AML-193 (cell line): ENCODE measurements around the gene SETD4.
"Not testable (repeated sequence)": the region's sequence is repeated elsewhere in the genome, so short reads cannot be mapped to it uniquely, and the experiment has no call there.

Experiments used
- DNase-seq, 2 experiments: peaks; one replicate each; lab custom pipeline; 2025; lab: John Stamatoyannopoulos, UW

SETD4 gene

DNA sequence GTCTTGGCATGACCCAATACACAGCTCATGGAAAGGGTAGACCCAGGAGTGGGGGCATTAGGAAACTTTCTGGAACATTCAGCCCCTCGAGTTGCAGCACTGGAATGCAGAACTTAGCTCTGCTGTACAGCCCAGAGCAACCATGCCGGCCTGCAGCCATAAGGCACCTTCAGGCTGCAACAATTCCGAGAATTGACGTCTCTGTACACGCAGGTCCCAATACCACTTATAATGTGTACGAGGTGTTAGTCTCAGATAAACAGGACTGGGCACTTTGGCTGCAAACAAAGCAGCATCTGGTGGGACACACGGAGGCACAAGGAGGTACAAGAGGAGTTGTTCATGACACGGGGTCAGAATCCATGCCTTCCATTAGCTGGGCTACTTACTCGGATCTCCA, 17.4 kb upstream of the SETD4 start:
- DNase-seq = no peak

DNA sequence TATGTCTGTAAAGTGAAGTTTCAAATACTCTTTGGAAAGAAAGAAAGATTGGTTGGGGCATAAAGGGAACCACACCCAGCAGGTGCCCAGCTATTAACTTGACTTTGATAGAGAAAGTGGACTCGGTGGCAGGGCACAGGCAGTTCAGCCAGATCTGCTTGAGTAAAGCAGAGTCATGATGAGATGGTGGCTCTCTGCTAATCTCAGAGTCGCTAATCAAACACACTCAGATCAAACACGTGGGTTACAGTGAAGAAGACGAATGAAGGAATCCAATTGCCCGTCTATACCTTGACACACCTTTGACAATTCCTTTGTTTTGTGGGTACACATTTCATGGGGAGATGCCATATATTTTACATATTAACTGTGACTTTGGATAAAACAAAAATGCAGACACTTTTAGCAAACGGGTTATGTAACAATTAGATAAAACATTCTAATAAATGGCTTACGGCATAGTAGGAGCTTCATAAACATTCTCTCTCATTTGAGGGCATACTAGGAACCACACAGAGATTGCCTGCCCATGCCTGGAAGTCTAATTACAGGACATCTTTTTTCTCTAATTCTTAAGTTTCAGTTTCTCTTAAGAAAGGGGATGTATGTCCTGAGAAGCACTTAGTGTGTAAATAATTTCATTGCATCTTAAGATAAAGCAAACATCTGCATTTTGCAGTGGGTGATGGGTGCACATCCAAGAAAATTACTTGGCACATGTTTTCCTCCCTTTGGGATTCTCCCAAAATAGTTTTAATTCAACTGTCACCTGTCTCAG, 16.7 kb upstream of the SETD4 start:
- DNase-seq = no peak

DNA sequence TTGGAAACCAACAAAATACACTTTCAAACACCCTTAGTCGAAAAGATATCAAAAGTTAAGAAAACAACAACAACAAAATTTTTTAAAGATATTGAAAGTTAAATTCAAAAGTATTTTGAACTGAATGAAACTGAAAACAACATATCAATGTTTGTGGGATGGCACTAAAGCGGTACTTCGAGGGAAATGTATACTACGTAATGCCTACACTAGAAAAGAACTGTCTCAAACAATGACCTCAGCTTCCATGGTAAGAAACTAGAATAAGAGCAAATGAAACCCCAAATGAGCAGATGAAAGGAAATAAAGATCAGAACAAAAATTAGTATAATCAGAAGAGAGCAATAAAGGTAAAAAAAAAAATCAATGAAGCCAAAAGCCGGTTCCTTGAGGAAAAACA, 15.6 kb upstream of the SETD4 start:
- DNase-seq = no peak

DNA sequence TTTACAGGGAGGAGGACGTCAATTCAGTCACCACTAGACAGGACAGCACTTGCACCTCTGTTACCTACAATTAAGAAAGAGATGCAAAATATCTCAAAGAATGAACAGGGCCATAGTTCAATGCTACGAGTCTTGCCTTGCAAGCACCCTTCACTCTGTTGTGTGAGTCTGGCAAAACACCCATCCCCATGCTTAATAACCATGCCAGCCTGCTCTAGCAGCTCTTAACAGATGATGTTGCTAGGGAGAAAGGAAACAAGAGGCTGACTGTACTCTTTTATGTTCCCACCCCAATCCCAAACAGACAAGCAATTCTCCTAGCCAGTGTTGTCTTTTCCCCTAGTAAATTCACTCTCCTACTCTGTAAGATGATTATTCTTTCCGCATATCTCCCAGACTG, 14.8 kb upstream of the SETD4 start:
- no peak for DNase-seq

DNA sequence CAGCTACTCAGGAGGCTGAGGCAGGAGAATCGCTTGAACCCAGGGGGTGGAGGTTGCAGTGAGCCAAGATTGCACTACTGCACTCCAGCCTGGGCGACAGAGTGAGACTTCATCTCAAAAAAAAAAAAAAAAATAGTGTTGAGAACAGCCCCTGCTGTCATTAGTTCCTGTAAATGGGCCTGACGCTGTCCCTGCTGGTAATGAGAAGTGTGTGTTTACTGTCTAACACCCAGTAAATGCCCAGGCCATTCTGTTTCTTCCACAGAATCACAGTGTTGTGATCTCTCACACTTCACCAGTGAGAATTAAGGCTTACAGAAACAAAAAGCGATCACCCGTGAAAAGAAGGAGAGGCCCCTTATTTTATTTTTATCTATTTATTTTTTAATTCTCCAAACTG, 13.6 kb upstream of the SETD4 start:
- not testable (repeated sequence) for DNase-seq

DNA sequence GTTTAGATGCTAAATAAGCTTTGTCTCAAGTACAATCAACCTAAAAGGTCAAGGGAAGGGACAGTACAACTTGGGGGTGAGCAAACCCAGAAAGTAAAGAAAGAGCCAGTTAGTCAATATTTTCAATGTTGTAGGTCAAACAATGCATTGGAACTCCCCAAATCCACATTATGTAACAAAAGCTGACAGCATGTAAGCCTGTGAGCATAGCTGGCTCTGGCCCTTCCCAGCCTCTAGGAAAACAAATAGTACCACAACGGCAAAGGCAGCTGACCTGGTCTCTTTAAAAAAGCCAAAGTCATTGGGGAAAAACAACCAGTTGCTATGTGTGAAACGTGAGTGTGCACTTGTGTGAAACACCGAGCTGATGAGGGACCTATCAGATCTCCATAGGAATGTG, 12.9 kb upstream of the SETD4 start:
- no peak for DNase-seq

DNA sequence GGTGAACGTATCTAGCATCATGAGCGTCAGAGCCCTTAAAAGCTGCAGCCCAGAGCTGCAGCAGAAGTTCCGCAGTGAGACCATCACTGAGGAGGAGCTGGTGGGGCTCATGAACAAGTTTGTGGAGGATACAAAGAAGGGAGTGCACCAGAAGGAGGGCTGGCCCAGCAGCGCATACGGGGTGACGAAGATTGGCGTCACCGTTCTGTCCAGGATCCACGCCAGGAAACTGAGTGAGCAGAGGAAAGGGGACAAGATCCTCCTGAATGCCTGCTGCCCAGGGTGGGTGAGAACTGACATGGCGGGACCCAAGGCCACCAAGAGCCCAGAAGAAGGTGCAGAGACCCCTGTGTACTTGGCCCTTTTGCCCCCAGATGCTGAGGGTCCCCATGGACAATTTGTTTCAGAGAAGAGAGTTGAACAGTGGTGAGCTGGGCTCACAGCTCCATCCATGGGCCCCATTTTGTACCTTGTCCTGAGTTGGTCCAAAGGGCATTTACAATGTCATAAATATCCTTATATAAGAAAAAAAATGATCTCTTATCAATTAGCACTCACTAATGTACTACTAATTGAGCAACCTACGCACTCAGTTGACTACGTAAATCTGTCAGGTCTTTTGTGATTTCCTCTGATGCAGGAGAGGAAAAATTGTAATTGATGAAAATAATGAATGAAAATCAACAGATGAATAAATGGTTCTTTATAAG, 12.3 kb upstream of the SETD4 start:
- DNase-seq = no peak

DNA sequence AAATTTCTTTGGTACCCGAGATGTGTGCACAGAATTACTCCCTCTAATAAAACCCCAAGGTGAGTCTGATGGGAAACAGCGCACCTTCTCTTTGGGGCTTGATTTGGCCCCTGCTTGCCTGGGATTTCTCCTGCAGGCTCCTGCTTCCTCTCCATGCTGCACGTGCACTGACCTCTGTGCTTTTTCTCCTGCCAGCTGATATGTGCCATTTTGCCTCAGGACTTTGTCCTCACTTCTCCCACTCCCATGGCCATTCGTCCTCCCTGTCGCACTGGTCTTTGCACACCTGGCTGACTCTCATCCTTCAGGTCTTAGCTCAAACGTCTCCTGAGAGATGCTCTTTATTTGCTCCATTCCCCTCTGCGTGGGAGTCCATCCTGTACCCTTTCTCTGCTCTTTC, 10.7 kb upstream of the SETD4 start:
- no peak for DNase-seq

DNA sequence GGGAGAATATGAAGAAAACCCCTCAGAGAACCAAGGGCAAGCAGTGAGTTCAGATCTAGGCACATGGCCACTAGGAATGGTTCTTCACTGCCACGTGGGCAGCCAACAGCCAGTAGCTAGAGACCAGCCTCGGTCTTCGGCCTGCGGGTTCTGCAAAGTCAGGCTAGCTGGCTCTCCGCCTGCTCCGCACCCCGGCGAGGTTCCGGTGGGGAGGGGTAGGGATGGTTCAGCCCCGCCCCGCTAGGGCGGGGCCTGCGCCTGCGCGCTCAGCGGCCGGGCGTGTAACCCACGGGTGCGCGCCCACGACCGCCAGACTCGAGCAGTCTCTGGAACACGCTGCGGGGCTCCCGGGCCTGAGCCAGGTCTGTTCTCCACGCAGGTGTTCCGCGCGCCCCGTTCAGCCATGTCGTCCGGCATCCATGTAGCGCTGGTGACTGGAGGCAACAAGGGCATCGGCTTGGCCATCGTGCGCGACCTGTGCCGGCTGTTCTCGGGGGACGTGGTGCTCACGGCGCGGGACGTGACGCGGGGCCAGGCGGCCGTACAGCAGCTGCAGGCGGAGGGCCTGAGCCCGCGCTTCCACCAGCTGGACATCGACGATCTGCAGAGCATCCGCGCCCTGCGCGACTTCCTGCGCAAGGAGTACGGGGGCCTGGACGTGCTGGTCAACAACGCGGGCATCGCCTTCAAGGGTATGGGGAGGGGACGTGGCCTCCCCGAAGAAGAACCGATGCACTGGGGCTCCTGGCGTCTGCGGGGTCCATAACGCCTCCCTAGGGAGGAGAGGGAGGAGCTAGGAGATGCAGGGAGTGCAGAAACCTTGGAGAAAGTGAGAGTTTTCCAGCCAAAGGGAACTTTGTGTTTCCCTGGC, 9.6 kb upstream of the SETD4 start, which contains the start of gene CBR1:
Gene CBR1, plus strand, starts transcription at position 312 of the 871 bp plus-strand sequence. Its CDS starts 92 bp downstream, at position 404.
- DNase-seq = peak; percentile 72 to 77

DNA sequence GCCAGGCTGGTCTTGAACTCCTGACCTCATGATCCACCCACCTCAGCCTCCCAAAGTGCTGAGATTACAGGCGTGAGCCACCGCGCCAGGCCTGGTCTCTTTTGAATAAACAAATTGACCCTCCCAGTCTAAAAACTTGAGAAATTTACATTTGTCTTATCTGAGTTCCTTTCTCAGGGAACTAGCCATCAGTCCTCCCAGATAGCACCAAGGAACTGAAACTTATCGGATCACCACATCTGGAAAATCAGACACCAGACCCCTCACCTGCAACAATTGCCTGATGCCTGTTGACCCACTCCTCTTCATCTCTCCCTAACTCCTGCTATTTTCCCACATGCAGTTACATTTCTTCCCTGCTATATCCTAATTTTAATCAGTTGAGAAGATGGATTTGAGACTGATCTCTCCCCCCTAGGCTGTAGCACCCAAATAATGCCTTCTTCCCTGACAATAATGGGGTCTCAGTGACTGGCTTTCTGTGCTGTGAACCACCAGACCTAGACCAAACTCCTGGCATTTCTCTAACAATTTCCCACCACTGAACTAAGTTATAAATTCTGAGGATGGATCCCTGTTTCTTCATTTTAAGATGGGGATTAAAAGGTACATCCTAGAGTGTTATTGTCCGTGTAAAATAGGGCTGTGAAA, 8.5 kb upstream of the SETD4 start:
- DNase-seq = no peak

DNA sequence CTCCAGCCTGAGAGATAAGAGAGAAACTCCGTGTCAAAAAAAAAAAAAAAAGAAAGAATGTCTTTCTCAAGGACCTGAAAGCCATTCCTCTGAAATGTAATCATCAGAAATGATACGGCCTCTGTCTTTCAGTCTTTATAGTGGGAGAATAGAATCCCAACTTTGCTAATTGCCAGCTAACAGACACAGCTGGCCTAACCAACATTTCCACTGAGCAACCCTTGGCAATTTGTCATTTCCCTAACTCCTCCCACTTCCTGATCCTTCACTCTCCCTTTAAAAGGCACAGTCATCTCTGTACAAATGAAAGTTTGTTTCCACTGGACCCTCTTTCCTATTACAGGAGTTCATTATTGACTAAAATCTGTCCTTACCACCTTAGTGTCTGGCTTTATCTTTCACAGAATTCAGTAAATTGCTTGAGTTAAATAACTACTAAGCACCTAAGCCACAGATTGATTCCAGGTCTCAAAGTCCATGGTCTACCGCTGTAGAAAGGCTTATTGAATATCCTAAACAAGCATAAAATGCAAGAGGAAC, 5.2 kb upstream of the SETD4 start:
- peak; percentile 18 to 28 for DNase-seq

DNA sequence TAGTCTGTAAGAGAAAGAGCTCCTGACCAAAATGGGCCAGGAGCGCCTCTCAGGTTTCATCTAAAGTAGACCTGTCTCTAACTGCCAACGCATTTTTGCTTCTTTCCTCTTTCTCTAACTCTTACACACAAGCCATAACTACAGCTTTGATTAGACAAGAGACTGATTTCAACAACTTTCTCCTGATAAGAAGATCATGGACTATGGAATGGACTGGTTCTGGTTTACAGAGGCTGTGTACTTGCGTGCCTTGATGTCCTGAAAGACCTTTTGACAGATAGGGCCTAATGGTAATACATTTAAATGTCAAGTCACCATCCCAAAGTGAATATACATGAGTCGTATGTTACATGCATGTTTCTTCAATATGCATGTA, 3.7 kb upstream of the SETD4 start:
- no peak for DNase-seq

DNA sequence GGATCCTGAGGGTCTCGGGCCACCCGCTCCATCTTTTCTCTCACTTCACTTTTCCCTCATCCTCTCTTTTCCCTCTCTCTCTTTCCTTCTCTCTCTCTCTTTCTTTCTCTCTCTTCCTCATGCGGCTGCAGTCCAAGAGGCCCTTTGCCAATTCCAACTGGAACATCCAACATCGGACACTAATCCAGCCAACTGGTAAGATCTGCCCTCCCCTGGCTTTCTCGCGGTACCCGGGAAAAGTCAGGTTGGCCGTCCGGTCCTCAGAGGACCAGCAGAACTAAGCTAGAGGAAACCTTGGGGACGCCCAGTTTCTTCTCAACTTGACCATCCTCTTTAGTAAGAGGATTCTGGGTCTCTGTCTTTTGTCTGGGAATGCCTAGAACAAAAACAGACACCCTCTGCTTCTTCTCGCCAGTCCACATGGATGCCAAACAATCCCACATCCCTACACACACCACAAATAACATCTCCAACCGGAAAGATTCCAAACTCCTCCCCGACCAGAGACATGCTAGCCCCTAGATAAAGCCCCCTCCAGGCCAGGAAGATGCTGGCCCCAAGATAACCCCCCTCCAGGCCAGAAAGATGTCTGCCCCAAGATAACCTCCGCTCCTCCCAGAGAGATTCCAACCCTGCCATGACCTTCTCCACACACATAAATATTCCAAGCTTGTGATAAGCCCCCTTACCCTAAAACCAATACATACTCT, 3.2 kb upstream of the SETD4 start:
- no peak for DNase-seq

DNA sequence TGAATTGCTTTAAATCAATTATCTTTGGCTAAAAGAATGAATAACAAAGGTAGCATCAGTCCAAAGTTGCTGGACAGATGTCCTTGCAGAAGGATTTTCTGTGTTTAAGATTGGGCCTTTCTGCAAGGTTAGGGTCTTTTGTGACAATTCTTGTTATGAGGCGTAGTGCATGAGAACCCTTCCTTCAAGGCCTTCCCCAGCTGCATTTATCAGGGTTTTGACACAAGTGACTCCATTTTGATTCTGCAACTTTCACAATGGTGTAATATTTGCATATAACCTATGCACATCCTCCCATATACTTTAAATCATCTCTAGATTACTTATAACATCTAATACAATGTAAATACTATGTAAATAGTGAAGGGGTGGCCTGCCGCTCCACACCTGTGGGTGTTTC, 1.1 kb upstream of the SETD4 start:
- no peak for DNase-seq

DNA sequence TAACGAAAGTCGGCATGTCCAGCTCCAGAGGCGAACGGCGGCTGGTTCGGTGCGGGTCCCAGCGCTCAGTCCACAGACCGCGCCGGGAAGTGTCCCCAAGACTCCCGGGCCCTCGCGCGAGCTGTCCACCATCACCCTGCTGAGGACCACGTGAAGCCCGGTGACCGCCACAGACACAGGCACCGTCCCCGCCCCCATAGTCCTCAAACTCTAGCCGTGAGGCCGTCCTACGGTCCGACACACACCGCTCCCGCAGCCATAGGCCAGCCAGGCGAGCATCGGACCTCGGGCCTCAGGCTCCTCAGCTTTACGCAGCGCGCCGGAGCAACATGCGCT, 535 bp downstream of the SETD4 start:
- peak in 1 of 2 experiments; percentile 57 for DNase-seq

DNA sequence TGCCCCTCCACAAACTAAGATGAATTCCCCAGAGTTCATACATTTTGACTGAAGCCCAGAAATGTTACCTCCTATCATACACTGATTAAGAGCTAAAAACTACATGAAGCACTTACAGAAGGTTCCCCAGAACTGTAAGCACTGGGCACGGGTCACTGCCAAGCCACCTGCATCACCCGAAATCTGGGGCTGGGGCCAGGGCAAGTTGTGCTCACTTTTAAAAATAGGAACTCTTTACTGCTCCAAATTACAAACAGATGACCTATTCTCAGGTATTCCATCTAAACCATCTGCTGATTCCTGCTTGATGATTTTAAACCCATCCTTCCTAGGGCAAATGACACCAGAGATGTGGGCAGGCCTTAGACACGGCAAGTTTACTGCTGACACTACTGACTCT, 4.8 kb downstream of the SETD4 start:
- DNase-seq = no peak

DNA sequence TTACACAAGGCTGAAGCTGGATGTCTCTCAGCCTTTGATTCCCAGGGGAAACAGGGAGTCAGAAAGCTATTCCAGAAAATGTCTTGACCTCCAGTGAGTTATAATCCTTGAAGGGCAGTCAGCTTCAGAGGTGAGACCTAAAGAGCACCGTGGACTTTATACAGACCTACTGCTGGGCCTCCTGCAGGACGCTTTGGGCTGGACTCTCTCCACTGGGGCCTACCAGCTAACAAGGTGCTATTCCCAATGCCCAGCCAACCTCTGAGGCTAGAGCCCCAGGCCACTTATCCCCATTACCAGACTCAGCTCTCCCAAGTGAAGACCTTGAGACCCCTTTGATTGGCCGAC, 6.6 kb downstream of the SETD4 start:
- no peak for DNase-seq

DNA sequence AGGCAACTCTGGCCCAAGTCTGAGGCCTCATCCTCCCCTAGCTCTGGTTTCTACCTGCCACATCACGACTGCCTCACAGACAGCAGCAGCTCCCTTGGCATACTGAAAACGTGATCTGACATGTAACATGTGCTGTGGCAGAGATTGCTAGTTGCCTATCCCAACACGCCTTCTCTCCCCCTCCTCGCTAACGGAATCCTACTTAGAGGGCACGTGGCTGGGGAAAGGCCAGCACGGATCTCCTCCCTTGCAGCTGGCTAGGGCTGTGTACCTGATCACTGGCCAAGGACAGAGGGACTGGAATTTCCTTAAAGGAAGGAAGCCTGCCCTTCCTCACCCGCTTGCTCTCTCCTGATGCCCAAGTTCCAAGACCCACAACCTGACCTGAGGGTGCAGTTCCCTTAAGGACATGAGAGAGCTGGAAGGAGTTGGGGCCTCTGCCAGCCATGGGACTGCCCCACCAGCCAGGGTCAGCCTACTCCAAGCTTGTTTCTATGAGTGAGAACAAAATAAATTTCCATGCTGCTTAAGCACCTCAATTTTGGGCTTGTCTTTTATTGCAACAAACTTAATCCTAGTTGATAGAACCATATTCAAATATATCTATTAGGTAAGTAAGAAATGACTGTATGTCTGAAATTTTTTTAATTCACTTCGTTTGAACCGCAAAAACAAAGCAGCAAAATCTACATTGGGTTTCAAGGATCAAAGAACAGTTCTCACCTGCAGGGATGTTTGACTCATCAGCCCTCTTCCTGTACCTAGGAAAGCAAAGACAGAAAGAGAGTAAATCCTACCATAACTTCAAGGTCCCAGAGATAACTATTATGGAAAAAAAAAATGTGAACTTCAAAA, 7.2 kb downstream of the SETD4 start:
- no peak for DNase-seq

DNA sequence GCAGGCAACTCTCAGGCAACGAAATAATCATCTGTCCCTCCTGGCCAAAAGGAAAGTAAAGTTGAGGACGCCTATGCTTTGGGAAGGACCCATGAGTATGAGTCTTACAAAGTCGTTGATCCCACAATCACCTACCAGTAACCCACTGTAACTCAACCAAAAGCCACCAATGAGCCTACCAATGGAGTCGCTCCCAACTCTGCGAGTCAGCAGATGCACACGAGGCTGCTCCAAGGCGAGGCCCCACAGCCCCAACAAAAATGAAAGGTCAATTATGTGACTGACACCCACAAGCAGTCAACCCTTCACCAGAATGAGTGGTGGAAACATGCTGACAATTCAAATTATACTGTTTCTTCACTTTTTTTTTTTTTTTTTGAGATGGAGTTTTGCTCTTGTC, 12.0 kb downstream of the SETD4 start:
- DNase-seq = no peak

DNA sequence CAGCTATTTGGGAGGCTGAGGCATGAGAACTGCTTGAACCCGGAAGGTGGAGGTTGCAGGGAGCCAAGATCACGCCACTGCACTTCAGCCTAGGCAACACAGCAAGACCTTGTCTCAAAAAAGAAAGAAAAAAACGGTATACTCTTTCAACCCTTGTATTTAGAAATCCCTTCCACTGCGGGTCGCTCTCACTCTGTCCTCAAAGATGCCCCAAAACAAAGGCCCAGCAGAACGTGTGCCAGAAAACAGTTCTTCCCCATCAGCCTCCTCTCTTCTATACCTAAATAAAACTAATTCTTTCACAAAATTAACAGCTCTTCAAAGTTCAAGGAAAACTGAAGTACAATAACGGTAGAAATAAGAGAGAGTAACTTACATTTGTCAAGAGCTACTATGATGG, 13.2 kb downstream of the SETD4 start:
- DNase-seq = no peak

DNA sequence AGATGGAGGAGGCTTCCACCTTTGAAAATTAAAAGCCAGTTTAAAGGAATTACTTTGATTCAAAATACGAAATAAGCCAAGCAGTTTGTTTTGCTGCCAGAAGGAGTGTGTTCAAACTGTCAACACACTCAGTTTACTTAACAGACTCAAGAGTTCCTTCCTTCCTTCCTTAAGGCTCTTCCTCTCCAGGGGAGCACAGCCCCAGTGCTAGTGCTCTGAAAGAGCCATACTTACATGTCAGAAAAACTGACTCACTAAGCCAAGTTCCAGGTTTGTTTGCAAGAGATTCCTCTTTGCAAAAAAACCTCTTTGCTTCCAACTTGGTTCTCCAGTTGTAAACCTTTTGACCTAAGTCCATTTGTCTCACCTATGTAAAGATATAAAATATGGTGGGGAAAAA, 14.3 kb downstream of the SETD4 start:
- DNase-seq = no peak
